HG02938 (cell line): ENCODE measurements around the gene GNPTG.
A peak's percentile ranks its signal among the peaks of the same experiment; 100 is the strongest.
"Not testable (repeated sequence)": the region's sequence is repeated elsewhere in the genome, so short reads cannot be mapped to it uniquely, and the experiment has no call there.

Experiments used
- ATAC-seq: cut with Tn5 transposase; IDR thresholded peaks from one replicate; pipeline ENCODE4 v1.9.1; 2021; ENCODE audit warnings: mild to moderate bottlenecking, moderate library complexity; ENCODE audit not compliant: unreplicated experiment

The GNPTG gene

DNA sequence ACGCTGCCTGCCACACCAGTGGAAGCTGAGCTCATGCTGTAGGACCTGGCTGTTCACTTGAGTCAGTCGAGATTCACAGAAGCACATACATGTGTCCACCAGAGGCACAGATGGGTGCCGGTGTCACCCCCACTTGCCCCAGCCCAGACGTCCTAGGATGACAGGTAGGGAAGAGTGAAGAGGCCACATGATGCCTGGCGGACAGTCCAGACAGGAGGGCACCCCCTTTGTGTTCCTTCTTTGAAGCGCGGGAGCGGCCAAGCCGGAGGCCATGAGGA, 33.5 kb upstream of the GNPTG start:
- ATAC-seq: no peak

DNA sequence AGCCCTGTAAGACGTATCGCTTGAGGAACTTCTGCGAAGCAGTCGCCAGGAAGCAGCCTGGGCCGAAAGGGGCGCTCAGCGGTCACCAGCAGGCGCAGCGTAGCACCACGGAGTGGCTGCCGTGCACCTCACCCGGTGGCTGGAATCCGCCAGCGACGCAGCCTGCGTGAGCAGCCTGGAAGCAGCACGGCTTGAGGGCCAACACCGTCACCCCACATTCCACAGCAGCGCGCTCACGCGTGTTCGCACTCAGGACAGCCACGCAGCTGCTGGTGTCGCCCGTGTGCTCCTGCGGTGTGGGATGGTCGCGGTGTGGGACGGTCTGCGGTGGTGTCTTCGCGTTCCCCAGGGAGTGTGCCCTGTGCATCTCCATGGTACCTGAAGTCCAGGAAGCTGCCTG, 32.7 kb upstream of the GNPTG start:
- ATAC-seq: no peak

GRCh38 chr16:1320097-1320496, 31.6 kb upstream of the GNPTG start:
- ATAC-seq: no peak

DNA sequence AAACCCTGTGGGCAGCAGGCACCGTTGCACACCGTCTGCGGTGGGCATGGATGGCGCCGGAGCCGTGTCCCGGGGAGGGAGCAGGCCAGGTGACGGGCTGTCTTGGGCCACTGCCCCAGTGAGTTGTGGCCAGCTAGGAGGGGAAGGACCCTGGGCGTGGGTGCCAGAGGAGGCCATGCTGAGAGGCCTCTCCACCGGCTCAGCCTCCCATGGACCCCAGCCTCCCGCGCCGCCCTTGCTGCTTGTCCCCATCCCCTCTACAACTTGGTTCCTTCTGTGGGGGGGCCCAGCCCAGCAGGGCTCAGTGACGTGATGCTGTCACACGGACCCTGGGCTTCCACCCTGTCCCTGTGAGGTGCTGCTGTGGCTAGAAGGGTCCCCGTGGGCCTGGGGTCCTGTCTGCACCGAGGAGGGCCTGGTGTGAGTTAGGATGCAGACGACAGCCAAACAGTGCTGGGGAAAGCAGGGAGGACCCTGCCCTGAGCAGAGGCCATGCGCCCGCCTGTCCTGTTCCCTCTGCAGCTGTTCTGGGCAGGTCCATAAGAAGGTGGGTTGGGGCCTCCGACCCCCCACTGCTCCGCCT, 31.0 kb upstream of the GNPTG start:
- no peak for ATAC-seq

- ATAC-seq: no peak
Measured at GRCh38 chr16:1322407-1322806, 29.3 kb upstream of the GNPTG start.

- no peak for ATAC-seq
Measured at GRCh38 chr16:1323296-1324239, 28.2 kb upstream of the GNPTG start.

GRCh38 chr16:1324286-1324826, 27.4 kb upstream of the GNPTG start:
- ATAC-seq: no peak

- no peak for ATAC-seq
Measured at GRCh38 chr16:1325261-1325660, 26.5 kb upstream of the GNPTG start.

GRCh38 chr16:1325673-1326371, 25.9 kb upstream of the GNPTG start:
- no peak for ATAC-seq

GRCh38 chr16:1326391-1326790, 25.3 kb upstream of the GNPTG start:
- ATAC-seq: no peak

- ATAC-seq: no peak
Measured at GRCh38 chr16:1326946-1327618, 24.6 kb upstream of the GNPTG start.

DNA sequence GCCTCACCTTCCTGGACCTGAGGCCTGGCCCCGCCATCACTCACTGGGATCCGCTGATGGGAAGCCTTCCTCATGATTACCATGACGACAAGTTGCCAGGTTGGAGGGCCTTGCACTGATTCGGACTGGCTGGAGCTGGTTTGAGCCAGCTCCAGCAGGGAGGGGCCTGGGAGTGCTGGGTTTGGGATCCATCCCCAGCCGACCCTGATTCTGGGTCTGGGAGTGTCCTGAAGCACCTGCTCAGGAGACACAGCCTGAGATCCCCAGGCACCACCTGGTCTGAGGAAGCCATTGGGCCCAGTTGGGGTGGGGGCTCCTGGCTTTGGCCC, 24.1 kb upstream of the GNPTG start:
- ATAC-seq: no peak

- ATAC-seq: not testable (repeated sequence)
Measured at GRCh38 chr16:1328136-1328535, 23.6 kb upstream of the GNPTG start.

DNA sequence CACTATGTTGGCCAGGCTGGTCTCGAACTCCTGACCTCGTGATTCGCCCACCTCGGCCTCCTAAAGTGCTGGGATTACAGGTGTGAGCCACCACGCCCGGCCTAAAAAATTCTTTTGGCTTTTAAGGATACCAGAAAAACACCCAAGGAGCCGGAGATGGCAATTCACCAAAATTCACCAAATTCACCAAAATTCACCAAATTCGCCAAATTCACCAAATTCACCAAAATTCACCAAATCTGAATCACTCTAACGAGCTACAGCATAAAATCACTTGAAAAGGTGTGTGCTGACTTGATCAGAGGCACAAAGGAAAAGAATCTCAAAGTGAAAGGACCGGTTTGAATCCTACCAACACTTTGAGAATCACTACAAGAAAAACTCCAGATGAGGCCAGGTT, 22.8 kb upstream of the GNPTG start:
- not testable (repeated sequence) for ATAC-seq

DNA sequence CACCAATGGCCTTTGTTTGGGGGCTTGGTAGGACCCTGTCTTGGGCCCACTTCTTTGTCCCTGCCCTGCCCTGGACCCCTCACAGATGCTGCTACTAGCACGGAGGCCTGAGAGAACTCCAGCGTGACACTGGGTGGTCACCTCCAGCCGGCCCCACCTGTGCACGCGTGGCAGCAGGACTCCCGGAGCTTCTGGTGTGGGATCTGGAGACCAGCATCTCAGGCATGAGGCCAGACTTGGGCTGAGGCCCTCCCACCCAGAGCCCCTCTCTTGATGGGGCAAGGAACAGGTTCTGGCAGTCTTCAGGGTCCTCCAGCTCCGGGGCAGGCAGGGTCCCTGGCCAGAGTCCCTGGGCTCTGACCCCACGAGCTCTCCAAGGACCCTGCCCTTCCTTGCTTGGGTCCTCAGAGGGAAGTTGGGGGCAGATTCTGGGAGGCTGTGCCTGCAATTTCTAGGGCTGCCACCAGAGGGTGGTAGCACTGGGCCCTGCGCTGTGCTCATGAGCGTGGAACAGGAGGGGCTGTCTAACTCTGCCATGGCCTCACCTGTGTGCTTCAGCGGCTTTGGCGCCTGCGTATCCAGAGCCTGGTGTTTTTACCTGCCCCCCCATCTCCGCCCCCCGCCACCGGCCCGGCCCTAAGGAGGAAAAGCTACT, 21.3 kb upstream of the GNPTG start:
- no peak for ATAC-seq

DNA sequence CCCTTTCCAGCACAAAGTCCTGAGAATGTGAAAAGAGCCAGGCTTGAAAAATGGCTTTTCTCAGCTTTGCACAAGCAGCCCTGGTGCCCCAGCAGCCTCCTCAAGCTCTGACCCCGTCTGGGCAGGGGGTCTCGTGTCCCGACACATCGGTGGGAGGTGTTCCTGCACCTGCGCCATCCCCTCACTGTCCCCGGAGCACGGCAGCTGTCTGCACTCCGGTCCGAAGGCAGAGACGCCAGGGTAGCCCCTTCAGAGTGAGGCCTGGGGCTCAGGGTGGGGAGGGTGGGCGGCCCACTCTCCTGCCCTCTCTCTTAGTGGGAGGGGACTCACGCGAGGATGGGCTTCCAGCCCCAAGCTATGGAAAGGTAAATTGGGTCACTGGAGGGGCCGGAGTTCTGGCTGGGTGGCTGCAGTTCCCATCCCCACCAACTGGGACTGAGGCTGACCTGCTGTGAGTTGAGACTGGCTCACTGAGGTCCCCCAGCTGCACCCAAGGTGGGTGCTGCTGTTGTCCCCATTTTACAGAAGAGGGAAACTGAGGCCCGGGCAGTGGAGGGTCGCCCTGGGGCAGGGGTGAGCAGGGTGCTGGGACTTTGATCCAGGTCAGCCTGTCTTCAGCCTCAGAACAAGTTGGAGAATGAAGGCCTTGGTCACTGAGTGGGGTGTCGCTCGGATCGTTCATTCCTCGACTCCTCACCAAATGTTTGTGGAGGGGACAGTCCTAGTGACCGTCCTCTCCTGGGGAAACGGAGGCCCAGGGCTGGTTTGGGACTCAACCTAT, 20.6 kb upstream of the GNPTG start:
- no peak for ATAC-seq

DNA sequence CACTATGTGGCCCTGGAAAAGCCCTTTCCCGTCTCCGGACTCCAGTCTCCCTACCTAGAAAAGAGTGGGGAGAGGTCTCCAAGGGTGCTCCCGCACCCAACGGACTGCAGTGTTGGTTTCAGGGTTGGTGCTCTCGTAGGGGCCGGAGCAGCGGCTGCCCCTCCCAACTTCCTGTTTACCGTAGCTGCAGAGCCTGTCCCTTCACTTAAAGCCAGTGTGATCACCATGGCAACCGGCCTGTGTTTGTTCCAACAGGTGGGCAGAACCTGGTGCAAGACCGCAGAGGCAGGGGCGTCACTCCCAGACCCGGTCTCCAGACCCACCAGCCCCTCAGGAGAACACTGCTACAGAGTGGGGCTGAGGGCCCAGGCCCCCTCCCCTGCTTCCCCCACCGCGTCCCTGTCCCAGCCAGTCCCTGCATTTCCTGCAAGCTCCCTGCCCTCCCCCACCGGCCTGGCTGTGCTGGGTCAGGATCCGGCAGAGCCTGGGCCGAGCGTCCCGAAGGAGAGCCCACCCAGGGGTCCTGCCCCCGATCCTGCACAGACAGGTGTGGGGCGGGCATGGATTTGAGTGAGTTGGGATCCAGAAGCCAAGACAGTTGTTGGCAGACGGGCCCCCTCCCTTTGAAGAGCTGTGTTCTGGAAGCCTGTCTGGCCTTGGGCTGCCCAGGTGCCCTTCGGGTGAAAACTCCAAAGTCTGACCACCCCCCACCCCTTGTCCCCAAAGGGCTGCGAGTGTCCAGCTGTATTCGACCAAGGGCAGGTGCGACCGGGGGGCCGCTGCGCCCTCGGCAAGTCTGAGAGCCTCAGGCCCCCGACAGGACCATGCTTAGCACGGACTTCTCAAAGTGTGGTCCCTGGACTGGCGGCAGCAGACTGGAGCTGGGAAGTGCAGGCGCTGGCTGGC, 19.8 kb upstream of the GNPTG start:
- peak; percentile 62 for ATAC-seq

DNA sequence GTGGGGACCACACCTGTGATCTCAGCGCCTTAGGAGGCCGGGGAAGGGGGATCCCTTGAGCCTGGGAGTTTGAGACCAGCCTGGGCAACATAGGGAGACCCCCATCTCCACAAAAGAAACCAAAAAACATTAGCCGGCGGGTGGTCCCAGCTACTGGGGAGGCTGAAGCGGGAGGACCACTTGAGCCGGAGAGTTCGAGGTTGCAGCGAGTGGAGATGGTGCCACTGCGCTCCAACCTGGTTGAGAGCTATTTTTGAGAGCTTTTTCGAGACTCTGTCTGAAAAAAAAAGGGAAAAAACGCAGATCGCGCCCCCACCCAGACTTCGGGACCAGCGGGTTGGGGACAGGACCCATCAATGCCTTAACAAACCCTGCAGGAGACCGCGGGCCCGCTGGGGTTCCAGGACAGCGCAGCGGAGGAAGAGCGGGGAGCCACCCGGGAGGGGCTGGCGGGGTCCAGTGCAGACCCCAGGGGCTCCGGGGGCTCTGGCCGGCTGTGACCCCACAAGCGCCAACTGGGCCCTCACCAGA, 19.0 kb upstream of the GNPTG start:
- no peak for ATAC-seq
